GM10266 (cell line): ENCODE results near the gene KLHL7.
"Not testable (repeated sequence)": the region's sequence is repeated elsewhere in the genome, so short reads cannot be mapped to it uniquely, and the experiment has no call there.

Experiments used
- DNase-seq: peaks from one replicate; pipeline ENCODE4 v3.0.0; 2012; ENCODE audit errors: extremely low spot score
- TF ChIP-seq, protein P1 (sequence below): IDR thresholded peaks from 2 replicates; pipeline ENCODE4 v1.5.1; 2012; ENCODE audit warnings: mild to moderate bottlenecking, low read depth; ENCODE audit not compliant: control insufficient read depth, insufficient read depth; ENCODE audit errors: missing control alignments

The KLHL7 gene

GRCh38 chr7:23220690-23221305, 115.2 kb downstream of the KLHL7 start:
- TF ChIP-seq, protein P1, sequence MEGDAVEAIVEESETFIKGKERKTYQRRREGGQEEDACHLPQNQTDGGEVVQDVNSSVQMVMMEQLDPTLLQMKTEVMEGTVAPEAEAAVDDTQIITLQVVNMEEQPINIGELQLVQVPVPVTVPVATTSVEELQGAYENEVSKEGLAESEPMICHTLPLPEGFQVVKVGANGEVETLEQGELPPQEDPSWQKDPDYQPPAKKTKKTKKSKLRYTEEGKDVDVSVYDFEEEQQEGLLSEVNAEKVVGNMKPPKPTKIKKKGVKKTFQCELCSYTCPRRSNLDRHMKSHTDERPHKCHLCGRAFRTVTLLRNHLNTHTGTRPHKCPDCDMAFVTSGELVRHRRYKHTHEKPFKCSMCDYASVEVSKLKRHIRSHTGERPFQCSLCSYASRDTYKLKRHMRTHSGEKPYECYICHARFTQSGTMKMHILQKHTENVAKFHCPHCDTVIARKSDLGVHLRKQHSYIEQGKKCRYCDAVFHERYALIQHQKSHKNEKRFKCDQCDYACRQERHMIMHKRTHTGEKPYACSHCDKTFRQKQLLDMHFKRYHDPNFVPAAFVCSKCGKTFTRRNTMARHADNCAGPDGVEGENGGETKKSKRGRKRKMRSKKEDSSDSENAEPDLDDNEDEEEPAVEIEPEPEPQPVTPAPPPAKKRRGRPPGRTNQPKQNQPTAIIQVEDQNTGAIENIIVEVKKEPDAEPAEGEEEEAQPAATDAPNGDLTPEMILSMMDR: no peak
- DNase-seq: no peak

GRCh38 chr7:23222439-23223030, 117.0 kb downstream of the KLHL7 start:
- DNase-seq: no peak
- TF ChIP-seq, protein P1: no peak

DNA sequence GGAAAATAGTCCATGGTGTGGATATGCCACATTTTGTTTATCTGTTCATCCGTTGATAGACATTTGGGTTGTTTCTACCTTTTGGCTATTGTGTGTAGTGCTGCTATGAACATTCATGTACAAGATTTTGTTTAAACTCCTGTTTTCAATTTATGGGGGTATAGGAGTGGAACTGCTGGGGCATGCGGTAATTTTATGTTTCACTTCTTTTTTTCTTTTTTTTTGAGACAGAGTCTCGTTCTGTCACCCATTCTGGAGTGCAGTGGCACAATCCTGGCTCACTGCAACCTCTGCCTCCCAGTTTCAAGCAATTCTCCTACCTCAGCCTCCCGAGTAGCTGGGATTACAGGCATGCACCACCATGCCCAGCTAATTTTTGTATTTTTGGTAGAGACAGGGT, 118.8 kb downstream of the KLHL7 start:
- not testable (repeated sequence) for DNase-seq

DNA sequence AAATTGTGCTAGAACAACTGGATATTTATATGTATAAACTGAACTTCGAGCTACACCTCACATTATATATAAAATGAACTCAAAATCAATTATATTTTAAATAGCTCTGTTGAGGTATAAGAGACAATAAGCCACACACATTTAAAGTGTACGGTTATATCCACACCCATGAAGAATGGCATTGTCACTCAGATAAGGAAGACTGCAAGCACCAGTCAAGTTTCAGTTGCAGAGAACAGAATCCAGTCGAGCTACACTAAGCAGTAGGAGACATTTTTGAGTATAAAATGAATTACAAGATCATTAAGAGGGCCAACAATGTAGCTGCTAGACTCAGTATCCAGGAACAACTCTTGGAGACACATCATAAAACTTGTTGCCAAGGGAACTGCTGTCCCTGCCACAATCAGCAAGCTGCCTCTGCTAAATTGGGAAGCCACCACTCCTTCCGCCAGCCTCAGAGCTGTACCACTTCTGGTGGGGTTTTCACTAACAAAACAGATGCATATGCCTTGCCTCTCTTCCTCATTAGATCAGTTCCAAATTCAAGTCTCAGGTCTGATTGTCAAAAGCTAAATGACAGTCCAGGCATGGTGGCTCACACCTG, 121.4 kb downstream of the KLHL7 start:
- TF ChIP-seq, protein P1: no peak
- DNase-seq: no peak
